K562 (cell line): ENCODE results near the gene CHD3. TPM values are rescaled to one million over a fixed set of nuclear protein-coding genes. Genes with fewer than 3 reads are reported as not detected.
A peak's percentile ranks its signal among the peaks of the same experiment; 100 is the strongest.

ENCODE experiments used
- BRD9 ChIP-seq: fragments of 450-650 bp; IDR thresholded peaks from 2 replicates; pipeline ENCODE4 v1.6.1; 2018; ENCODE audit warnings: low read depth; ENCODE audit not compliant: partially characterized antibody
- C11orf30 ChIP-seq: fragments of 450-650 bp; IDR thresholded peaks from 2 replicates; pipeline ENCODE4 v1.6.1; 2016; ENCODE audit warnings: low read depth, mild to moderate bottlenecking
- ETV6 ChIP-seq, 3 experiments: fragments of 150-350 bp in 1 of 3; sonication (generic) in 1 of 3; formaldehyde crosslinking in 1 of 3; IDR thresholded peaks; 2 replicates each; pipeline versions ENCODE4 v1.6.1 to v1.8.0; 2014 to 2022; ENCODE audit warnings: borderline replicate concordance in 2 of 3, low read depth in 2 of 3, antibody characterized with exemption in 1 of 3, low read length in 1 of 3, mild to moderate bottlenecking in 1 of 3, missing genetic modification reagents in 1 of 3
- TAF1 ChIP-seq: IDR thresholded peaks from 2 replicates; pipeline ENCODE4 v1.6.1; 2011; ENCODE audit warnings: mild to moderate bottlenecking, low read length, moderate library complexity; ENCODE audit not compliant: insufficient read depth, control insufficient read depth, severe bottlenecking; ENCODE audit errors: extremely low read depth
- polyA plus RNA-seq, 8 experiments: library from polyadenylated mRNA; depleted of rRNA in 4 of 8; stranded (reverse) in 5 of 8; unstranded in 3 of 8; fragments of >200 nt; fragmentation: Nextera tagmentation in 2 of 8; fragmentation: Illumina TruSeq in 1 of 8; extraction: Ambion mirVana in 2 of 8; extraction: Trizol in 1 of 8; gene quantifications; 2 replicates each; pipeline versions ENCODE4 v1.2.1 to v1.2.3, GENCODE V29; 2011 to 2014; ENCODE audit warnings: inconsistent platforms in 1 of 8, missing spikeins in 1 of 8
- total RNA-seq, 7 experiments: library from RNA; depleted of rRNA in 6 of 7; stranded (reverse); fragments of >200 nt in 6 of 7; fragmentation: Illumina TruSeq in 2 of 7; extraction: Trizol in 2 of 7; gene quantifications; 2 replicates each; pipeline versions ENCODE4 v1.2.1 to v1.2.3, GENCODE V29; 2011 to 2021; ENCODE audit warnings: low replicate concordance in 1 of 7
- TF ChIP-seq, protein P1 (sequence below): fragments of 150-350 bp; conservative IDR thresholded peaks from 2 replicates; pipeline ENCODE4 v1.6.1; 2014; ENCODE audit warnings: low read length

CHD3 gene
- total and polyA plus RNA-seq, 9 of the 15 experiments (the other 6 are each of a cell fraction or from before 2014, with no cell fraction given) = 0.39 to 38.2 (median 21.2) TPM

DNA sequence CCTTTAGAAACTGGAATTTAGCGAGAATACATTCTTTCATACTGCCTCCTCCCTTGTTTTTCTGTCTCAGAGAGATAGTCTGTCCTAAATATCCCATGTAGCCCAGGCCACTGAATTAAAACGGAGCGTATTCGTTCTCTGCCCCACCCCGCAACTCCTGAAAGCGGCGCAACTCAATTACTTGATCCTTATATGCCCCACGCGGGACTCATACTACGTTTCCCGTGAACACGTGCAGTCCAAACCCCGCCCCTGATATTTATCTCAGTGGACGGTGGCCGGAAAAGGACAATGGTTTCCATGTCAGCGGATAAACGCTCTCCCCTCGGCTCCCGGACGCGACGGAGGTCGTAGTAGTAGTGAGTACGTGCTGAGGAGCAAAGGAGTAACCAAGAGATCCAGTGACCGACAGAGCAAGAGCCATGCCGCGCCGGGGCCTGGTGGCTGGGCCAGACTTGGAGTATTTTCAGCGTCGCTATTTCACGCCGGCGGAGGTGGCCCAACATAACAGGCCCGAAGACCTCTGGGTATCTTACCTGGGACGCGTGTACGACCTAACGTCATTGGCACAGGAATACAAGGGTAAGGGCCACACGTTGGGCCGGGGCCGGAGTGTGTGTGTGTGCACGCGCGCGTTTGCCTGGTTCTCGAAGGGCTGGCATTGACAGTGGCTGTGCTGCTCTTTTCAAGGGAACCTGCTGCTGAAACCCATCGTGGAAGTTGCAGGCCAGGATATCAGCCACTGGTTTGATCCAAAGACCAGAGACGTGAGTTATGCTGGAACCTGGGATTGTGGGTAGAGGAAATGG lies 30.7 kb upstream of the CHD3 start, which contains the start of gene CYB5D1 (continued):
- TF ChIP-seq ETV6 (IDR thresholded peaks at IDR 0.05; ENCODE audit: borderline replicate concordance in 1 of 2, low read depth in 2 of 2, low read length in 1 of 2) = 0 out of 4 replicates have a peak, but pooled peaks of 1 of the 2 experiments have one; percentile 23
- TF ChIP-seq ETV6 (CRISPR knock-in tag; IDR thresholded peaks at IDR 0.05; ENCODE audit: borderline replicate concordance) = no peak
- TF ChIP-seq TAF1 = peak; percentile 40
- peak; percentile 66 for TF ChIP-seq BRD9
- TF ChIP-seq C11orf30 = peak; percentile 25; the same call in 1 of the 2 replicates
- TF ChIP-seq, protein P1, sequence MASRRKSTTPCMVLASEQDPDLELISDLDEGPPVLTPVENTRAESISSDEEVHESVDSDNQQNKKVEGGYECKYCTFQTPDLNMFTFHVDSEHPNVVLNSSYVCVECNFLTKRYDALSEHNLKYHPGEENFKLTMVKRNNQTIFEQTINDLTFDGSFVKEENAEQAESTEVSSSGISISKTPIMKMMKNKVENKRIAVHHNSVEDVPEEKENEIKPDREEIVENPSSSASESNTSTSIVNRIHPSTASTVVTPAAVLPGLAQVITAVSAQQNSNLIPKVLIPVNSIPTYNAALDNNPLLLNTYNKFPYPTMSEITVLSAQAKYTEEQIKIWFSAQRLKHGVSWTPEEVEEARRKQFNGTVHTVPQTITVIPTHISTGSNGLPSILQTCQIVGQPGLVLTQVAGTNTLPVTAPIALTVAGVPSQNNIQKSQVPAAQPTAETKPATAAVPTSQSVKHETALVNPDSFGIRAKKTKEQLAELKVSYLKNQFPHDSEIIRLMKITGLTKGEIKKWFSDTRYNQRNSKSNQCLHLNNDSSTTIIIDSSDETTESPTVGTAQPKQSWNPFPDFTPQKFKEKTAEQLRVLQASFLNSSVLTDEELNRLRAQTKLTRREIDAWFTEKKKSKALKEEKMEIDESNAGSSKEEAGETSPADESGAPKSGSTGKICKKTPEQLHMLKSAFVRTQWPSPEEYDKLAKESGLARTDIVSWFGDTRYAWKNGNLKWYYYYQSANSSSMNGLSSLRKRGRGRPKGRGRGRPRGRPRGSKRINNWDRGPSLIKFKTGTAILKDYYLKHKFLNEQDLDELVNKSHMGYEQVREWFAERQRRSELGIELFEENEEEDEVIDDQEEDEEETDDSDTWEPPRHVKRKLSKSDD = no peak
